Breast epithelium (tissue), 3 donors: ENCODE data around the gene YPEL2.

Source experiments
- CTCF ChIP-seq, 3 donors: fragments of 450-650 bp; IDR thresholded peaks; one replicate each; pipeline ENCODE4 v1.5.1; 2016 to 2017; ENCODE audit warnings: antibody characterized with exemption in 3 of 3, mild to moderate bottlenecking in 3 of 3, moderate library complexity in 3 of 3
- POLR2A ChIP-seq: fragments of 450-650 bp; IDR thresholded peaks from one replicate; pipeline ENCODE4 v1.6.1; 2016; ENCODE audit warnings: antibody characterized with exemption, mild to moderate bottlenecking, moderate library complexity

- no peak for TF ChIP-seq CTCF (IDR thresholded peaks at IDR 0.05)
- no peak for TF ChIP-seq POLR2A
Measured at GRCh38 chr17:59333836-59334235, 2.4 kb downstream of the YPEL2 start.
